Measurements from ENCODE around the gene IDUA. TPM values are rescaled to one million over a fixed set of nuclear protein-coding genes. Genes with fewer than 3 reads are reported as not detected.
A peak's percentile ranks its signal among the peaks of the same experiment; 100 is the strongest.

The IDUA gene
- total and polyA plus RNA-seq, 2 of the 4 experiments (the other 2 are of a cell fraction): 0.72 to 12.5 TPM

DNA sequence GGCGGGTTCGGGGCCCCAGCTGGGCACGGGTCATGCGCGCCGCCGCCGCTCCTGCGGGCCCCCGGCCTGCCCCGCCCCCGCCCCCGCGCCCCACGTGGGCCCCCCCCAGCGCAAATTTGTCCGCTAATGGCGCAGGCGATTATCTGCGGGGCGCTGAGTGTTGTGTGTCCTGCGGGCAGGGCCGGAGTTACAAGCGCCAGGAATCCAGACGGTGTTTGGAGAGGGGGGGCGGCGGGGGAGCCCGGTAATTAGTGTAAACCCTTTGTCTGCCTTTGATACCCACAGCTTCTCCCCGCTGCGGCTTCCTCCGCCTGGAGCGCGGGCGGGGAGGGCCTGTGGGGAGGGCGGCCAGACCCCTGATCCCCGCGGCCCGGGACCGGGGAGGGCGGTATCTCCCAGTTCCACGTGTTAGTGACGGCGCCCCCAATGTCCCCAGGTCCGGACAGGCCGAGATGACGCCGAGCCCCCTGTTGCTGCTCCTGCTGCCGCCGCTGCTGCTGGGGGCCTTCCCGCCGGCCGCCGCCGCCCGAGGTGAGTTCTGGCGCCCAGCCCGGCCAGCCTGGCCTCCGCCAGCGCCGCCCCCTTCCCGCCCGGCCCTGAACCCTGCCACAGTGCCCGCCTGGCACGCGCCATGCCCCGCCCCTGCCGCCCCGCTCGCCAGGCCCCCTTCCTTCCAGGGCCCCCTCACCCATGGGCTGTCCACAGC, 25.3 kb downstream of the IDUA start:
- Histone ChIP-seq H3K9ac (ENCODE audit: low read depth, low read length) (peak overlapping the region; percentile 72), H3K9me3 (ENCODE audit: control insufficient read depth, insufficient read depth, low read length) (no peaks in the 10 kb centered on the region), H3K36me3 (ENCODE audit: control insufficient read depth, insufficient read depth, low read length) (peaks cover 5% of the 10 kb centered on the region; the same call in 1 of the 2 replicates), H2BK20ac (ENCODE audit: low read depth, low read length) (no peak overlapping the region), H3K4ac (ENCODE audit: low read depth, low read length) (no peak overlapping the region), H2AK5ac (ENCODE audit: low read depth, low read length) (no peak overlapping the region), H2BK5ac (ENCODE audit: low read depth, low read length, poor library complexity, severe bottlenecking) (no peak overlapping the region), H3K4me2 (ENCODE audit: low read depth, low read length) (peak overlapping the region; percentile 71), H4K5ac (ENCODE audit: low read depth, low read length) (no peak overlapping the region), H3K79me1 (ENCODE audit: low read depth in 1 of 2, low read length in 2 of 2) (peaks cover 0 to 4% of the 10 kb centered on the region in 2 experiments; a peak in 1 of 4 replicates), H4K8ac (ENCODE audit: low read depth in 2 of 2, low read length in 2 of 2) (no peak overlapping the region), H3K18ac (ENCODE audit: low read depth, low read length) (no peak overlapping the region), H4K91ac (ENCODE audit: insufficient read depth, low read depth, low read length) (no peak overlapping the region), H2AFZ (replicated peaks; ENCODE audit: low read length, poor library complexity) (peak overlapping the region; percentile 89), H3K4me3 (ENCODE audit: insufficient read depth, low read depth, low read length) (peak overlapping the region; percentile 50), H2BK120ac (ENCODE audit: low read depth, low read length) (no peak overlapping the region), H3K23ac (ENCODE audit: low read depth, low read length) (no peak overlapping the region; the same call in 1 of the 2 replicates), H3K27ac (ENCODE audit: insufficient read depth, low read length) (no peak overlapping the region; the same call in 1 of the 2 replicates), H2AK9ac (replicated peaks; ENCODE audit: low read depth, low read length, poor library complexity) (peak overlapping the region; percentile 87), H3K9me1 (ENCODE audit: insufficient read depth, low read length) (peaks cover 4% of the 10 kb centered on the region; the same call in 1 of the 2 replicates), H3K4me1 (ENCODE audit: control insufficient read depth, insufficient read depth, low read length) (peaks cover 13% of the 10 kb centered on the region), H4K20me1 (ENCODE audit: insufficient read depth, low read length) (peaks cover 30% of the 10 kb centered on the region), H3K27me3 (ENCODE audit: control insufficient read depth, insufficient read depth, low read length) (peaks cover 14% of the 10 kb centered on the region), H3K14ac (replicated peaks; ENCODE audit: low read depth, low read length) (no peak overlapping the region), H2BK15ac (ENCODE audit: low read depth, low read length) (no peak overlapping the region), H3K56ac (ENCODE audit: extremely low read depth, insufficient read depth, low read length) (no peak overlapping the region)
- WGBS, 2 experiments (ENCODE audit: extremely low coverage in 2 of 2, insufficient read length in 1 of 2): 1% methylated on average over 13 of the region's 69 CpGs; no CpG with 5 or more reads in 1 of the 2 experiments
- intact Hi-C loops (cut with micrococcal nuclease): loop anchor here (5.0 kb wide), 2 partner anchors 120 to 335 kb away; partner anchors contain the start of gene UVSSA
- ChIA-PET CTCF (no interaction called here), POLR2A (ENCODE audit: unreplicated experiment) (no interaction called here)
- BruUV-seq (replicated peaks): no TSS peak
- in situ Hi-C loops (cut with MboI; ENCODE audit: low sequenced_read_pairs): no loop called here
- TF ChIP-seq RCOR1 (IDR thresholded peaks at IDR 0.05; ENCODE audit: insufficient replicate concordance, low read length) (no peak), SMC3 (IDR thresholded peaks at IDR 0.05; ENCODE audit: low read depth, low read length) (no peak), RAD21 (IDR thresholded peaks at IDR 0.05; ENCODE audit: low read length) (no peak)
- TF ChIP-seq, protein P1, sequence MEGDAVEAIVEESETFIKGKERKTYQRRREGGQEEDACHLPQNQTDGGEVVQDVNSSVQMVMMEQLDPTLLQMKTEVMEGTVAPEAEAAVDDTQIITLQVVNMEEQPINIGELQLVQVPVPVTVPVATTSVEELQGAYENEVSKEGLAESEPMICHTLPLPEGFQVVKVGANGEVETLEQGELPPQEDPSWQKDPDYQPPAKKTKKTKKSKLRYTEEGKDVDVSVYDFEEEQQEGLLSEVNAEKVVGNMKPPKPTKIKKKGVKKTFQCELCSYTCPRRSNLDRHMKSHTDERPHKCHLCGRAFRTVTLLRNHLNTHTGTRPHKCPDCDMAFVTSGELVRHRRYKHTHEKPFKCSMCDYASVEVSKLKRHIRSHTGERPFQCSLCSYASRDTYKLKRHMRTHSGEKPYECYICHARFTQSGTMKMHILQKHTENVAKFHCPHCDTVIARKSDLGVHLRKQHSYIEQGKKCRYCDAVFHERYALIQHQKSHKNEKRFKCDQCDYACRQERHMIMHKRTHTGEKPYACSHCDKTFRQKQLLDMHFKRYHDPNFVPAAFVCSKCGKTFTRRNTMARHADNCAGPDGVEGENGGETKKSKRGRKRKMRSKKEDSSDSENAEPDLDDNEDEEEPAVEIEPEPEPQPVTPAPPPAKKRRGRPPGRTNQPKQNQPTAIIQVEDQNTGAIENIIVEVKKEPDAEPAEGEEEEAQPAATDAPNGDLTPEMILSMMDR (conservative IDR thresholded peaks at IDR 0.05; ENCODE audit: low read depth, low read length): no peak
- TF ChIP-seq, protein P2, sequence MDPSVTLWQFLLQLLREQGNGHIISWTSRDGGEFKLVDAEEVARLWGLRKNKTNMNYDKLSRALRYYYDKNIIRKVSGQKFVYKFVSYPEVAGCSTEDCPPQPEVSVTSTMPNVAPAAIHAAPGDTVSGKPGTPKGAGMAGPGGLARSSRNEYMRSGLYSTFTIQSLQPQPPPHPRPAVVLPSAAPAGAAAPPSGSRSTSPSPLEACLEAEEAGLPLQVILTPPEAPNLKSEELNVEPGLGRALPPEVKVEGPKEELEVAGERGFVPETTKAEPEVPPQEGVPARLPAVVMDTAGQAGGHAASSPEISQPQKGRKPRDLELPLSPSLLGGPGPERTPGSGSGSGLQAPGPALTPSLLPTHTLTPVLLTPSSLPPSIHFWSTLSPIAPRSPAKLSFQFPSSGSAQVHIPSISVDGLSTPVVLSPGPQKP (IDR thresholded peaks at IDR 0.05; ENCODE audit: borderline replicate concordance, low read depth, low read length): no peak
- peak; percentile 1; the same call in 1 of the 2 replicates for ATAC-seq (ENCODE audit: low read depth)
- dilution Hi-C loops (cut with HindIII; ENCODE audit: low sequenced_read_pairs, unreplicated experiment): no loop called here
- DNase-seq: no peak
